Astrocyte (in vitro differentiated cells and primary cell): ENCODE data around the gene GMNC. TPM values are rescaled to one million over a fixed set of nuclear protein-coding genes. Genes with fewer than 3 reads are reported as not detected.

Experiments used
- DNase-seq: peaks from one replicate; pipeline ENCODE4 v3.0.0-alpha.2; 2010; ENCODE audit warnings: low read depth
- FAIRE-seq: peaks from 2 replicates; lab custom pipeline; 2011; peaks lifted over from hg19 to GRCh38; lab: Jason Lieb, UNC
- H2AFZ ChIP-seq: 2 replicates; pipeline ENCODE4 v1.6.0; 2012; ENCODE audit warnings: low read depth, low read length, inconsistent platforms
- H3K27ac ChIP-seq: 2 replicates; pipeline ENCODE4 v1.5.1; 2011; ENCODE audit warnings: low read depth, low read length, inconsistent platforms
- H3K27me3 ChIP-seq: 2 replicates; pipeline ENCODE4 v1.6.0; 2011; ENCODE audit warnings: low read length, inconsistent platforms; ENCODE audit not compliant: insufficient read depth
- H3K36me3 ChIP-seq: 2 replicates; pipeline ENCODE4 v1.5.1; 2011; ENCODE audit warnings: low read length, inconsistent platforms; ENCODE audit not compliant: insufficient read depth
- H3K4me1 ChIP-seq: 2 replicates; pipeline ENCODE4 v1.5.1; 2011; ENCODE audit warnings: low read length, inconsistent platforms; ENCODE audit not compliant: insufficient read depth
- H3K4me2 ChIP-seq: 2 replicates; pipeline ENCODE4 v1.6.0; 2012; ENCODE audit warnings: low read length, inconsistent platforms
- H3K4me3 ChIP-seq: 2 replicates; pipeline ENCODE4 v1.5.1; 2011; ENCODE audit warnings: low read depth, mild to moderate bottlenecking, low read length, inconsistent platforms; ENCODE audit not compliant: insufficient read depth
- H3K79me2 ChIP-seq: 2 replicates; pipeline ENCODE4 v1.6.0; 2012; ENCODE audit warnings: mild to moderate bottlenecking, low read length, inconsistent platforms; ENCODE audit not compliant: insufficient read depth
- H3K9ac ChIP-seq: 2 replicates; pipeline ENCODE4 v1.6.0; 2012; ENCODE audit warnings: mild to moderate bottlenecking, low read length, inconsistent platforms
- H3K9me3 ChIP-seq: 2 replicates; pipeline ENCODE4 v1.5.1; 2012; ENCODE audit warnings: low read depth, mild to moderate bottlenecking, low read length, inconsistent platforms; ENCODE audit not compliant: insufficient read depth
- H4K20me1 ChIP-seq: 2 replicates; pipeline ENCODE4 v1.6.0; 2012; ENCODE audit warnings: low read length, inconsistent platforms; ENCODE audit not compliant: insufficient read depth
- H3K27ac Mint-ChIP-seq: one replicate; pipeline ENCODE4 v1.8.0; 2021; ENCODE audit warnings: mild to moderate bottlenecking, mixed read lengths; ENCODE audit not compliant: unreplicated experiment
- H3K27me3 Mint-ChIP-seq: one replicate; pipeline ENCODE4 v1.8.0; 2021; ENCODE audit warnings: low read depth, mixed read lengths; ENCODE audit not compliant: unreplicated experiment
- H3K36me3 Mint-ChIP-seq: one replicate; pipeline ENCODE4 v1.8.0; 2021; ENCODE audit warnings: low read depth, mixed read lengths; ENCODE audit not compliant: unreplicated experiment
- H3K4me1 Mint-ChIP-seq: one replicate; pipeline ENCODE4 v1.8.0; 2021; ENCODE audit warnings: low read depth, mixed read lengths; ENCODE audit not compliant: unreplicated experiment
- H3K4me3 Mint-ChIP-seq: one replicate; pipeline ENCODE4 v1.8.0; 2021; ENCODE audit warnings: mild to moderate bottlenecking, moderate library complexity, mixed read lengths; ENCODE audit not compliant: unreplicated experiment
- H3K9me3 Mint-ChIP-seq: one replicate; pipeline ENCODE4 v1.8.0; 2021; ENCODE audit warnings: mild to moderate bottlenecking, mixed read lengths; ENCODE audit not compliant: unreplicated experiment
- EZH2 ChIP-seq: IDR thresholded peaks from 2 replicates; pipeline ENCODE4 v1.6.1; 2012; ENCODE audit warnings: mild to moderate bottlenecking, low read length, inconsistent platforms; ENCODE audit not compliant: insufficient read depth
- total RNA-seq: library from RNA; stranded (reverse); gene quantifications from 2 replicates; pipeline ENCODE4 v1.2.1, GENCODE V29; 2021
- TF ChIP-seq, protein P1 (sequence below): IDR thresholded peaks from 2 replicates; pipeline ENCODE4 v1.5.1; 2011; ENCODE audit warnings: low read depth, mild to moderate bottlenecking, inconsistent platforms, low read length, moderate library complexity; ENCODE audit not compliant: insufficient read depth

The GMNC gene
- total RNA-seq, 1 donor from 2014 or later = 0.75 TPM

DNA sequence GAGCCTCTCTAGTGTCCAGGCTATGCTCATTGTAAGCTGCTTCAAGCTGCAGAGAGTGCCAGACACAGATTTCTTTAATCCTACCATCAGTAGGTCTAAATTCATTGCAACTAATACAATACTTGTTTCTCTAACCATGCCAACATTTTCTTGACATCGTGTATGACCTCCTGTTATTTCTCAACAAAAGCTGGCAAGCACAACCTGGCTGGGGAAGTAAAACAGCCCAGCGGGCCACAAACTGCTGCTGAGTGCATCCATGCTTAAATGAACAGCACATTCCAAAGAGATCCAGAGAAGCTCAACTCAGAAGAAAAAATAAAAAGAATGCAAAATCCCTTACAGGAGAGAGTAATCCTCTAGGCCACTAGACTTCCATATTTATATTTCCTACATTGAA, 36.5 kb downstream of the GMNC start:
- no peaks in the 10 kb centered on the region for H3K79me2 ChIP-seq
- no peaks in the 10 kb centered on the region for H4K20me1 ChIP-seq
- H3K4me3 ChIP-seq = no peak overlapping the region
- no peak for TF ChIP-seq EZH2
- TF ChIP-seq, protein P1, sequence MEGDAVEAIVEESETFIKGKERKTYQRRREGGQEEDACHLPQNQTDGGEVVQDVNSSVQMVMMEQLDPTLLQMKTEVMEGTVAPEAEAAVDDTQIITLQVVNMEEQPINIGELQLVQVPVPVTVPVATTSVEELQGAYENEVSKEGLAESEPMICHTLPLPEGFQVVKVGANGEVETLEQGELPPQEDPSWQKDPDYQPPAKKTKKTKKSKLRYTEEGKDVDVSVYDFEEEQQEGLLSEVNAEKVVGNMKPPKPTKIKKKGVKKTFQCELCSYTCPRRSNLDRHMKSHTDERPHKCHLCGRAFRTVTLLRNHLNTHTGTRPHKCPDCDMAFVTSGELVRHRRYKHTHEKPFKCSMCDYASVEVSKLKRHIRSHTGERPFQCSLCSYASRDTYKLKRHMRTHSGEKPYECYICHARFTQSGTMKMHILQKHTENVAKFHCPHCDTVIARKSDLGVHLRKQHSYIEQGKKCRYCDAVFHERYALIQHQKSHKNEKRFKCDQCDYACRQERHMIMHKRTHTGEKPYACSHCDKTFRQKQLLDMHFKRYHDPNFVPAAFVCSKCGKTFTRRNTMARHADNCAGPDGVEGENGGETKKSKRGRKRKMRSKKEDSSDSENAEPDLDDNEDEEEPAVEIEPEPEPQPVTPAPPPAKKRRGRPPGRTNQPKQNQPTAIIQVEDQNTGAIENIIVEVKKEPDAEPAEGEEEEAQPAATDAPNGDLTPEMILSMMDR = no peak
- FAIRE-seq (no peak), DNase-seq (peak; percentile 47)
- H3K27me3 ChIP-seq = no peaks in the 10 kb centered on the region
- H3K9me3 Mint-ChIP-seq = peaks cover 2% of the 10 kb centered on the region
- no peak overlapping the region for H3K9ac ChIP-seq
- H3K4me1 ChIP-seq = no peaks in the 10 kb centered on the region
- H2AFZ ChIP-seq = no peak overlapping the region
- H3K27me3 Mint-ChIP-seq = peaks cover 4% of the 10 kb centered on the region
- no peaks in the 10 kb centered on the region for H3K36me3 ChIP-seq
- no peak overlapping the region for H3K27ac ChIP-seq
- no peak overlapping the region for H3K4me2 ChIP-seq
- no peak overlapping the region for H3K4me3 Mint-ChIP-seq
- H3K36me3 Mint-ChIP-seq = no peaks in the 10 kb centered on the region
- no peak overlapping the region for H3K27ac Mint-ChIP-seq
- H3K9me3 ChIP-seq = no peaks in the 10 kb centered on the region
- no peaks in the 10 kb centered on the region for H3K4me1 Mint-ChIP-seq

- no peak overlapping the region for H3K4me2 ChIP-seq
- H3K4me3 Mint-ChIP-seq = no peak overlapping the region
- H3K4me1 Mint-ChIP-seq = no peaks in the 10 kb centered on the region
- FAIRE-seq = no peak
- no peak overlapping the region for H2AFZ ChIP-seq
- H3K4me3 ChIP-seq = no peak overlapping the region
- no peaks in the 10 kb centered on the region for H3K79me2 ChIP-seq
- H3K9me3 ChIP-seq = no peaks in the 10 kb centered on the region
- no peak overlapping the region for H3K27ac ChIP-seq
- H3K9me3 Mint-ChIP-seq = peaks cover 2% of the 10 kb centered on the region
- no peak overlapping the region for H3K27ac Mint-ChIP-seq
- peak; percentile 14 for DNase-seq
- H3K36me3 Mint-ChIP-seq = no peaks in the 10 kb centered on the region
- H3K4me1 ChIP-seq = no peaks in the 10 kb centered on the region
- H3K27me3 Mint-ChIP-seq = no peaks in the 10 kb centered on the region
- TF ChIP-seq, protein P1 = no peak
- no peak for TF ChIP-seq EZH2
- no peaks in the 10 kb centered on the region for H4K20me1 ChIP-seq
- H3K9ac ChIP-seq = no peak overlapping the region
- H3K36me3 ChIP-seq = no peaks in the 10 kb centered on the region
- no peaks in the 10 kb centered on the region for H3K27me3 ChIP-seq
These were observed 37.0 kb downstream of the GMNC start for GRCh38 chr3:190825386-190826016.

GRCh38 chr3:190811775-190812480, 50.6 kb downstream of the GMNC start:
- no peak overlapping the region for H3K27ac Mint-ChIP-seq
- no peaks in the 10 kb centered on the region for H3K4me1 Mint-ChIP-seq
- no peaks in the 10 kb centered on the region for H3K9me3 Mint-ChIP-seq
- Histone ChIP-seq H3K4me1 (no peaks in the 10 kb centered on the region), H3K79me2 (no peaks in the 10 kb centered on the region), H3K4me2 (no peak overlapping the region), H3K4me3 (no peak overlapping the region), H3K27ac (no peak overlapping the region), H4K20me1 (no peaks in the 10 kb centered on the region), H3K9ac (no peak overlapping the region), H3K36me3 (no peaks in the 10 kb centered on the region), H3K9me3 (no peaks in the 10 kb centered on the region), H3K27me3 (no peaks in the 10 kb centered on the region), H2AFZ (no peak overlapping the region)
- no peaks in the 10 kb centered on the region for H3K27me3 Mint-ChIP-seq
- FAIRE-seq (no peak), DNase-seq (peak; percentile 23)
- no peak overlapping the region for H3K4me3 Mint-ChIP-seq
- TF ChIP-seq, protein P1 = peak; percentile 74
- TF ChIP-seq EZH2 = no peak
- H3K36me3 Mint-ChIP-seq = no peaks in the 10 kb centered on the region
